CD4-positive, alpha-beta T cell treated with Interleukin-4 for 4 hours (primary cell): ENCODE measurements around the gene PRSS35.
"Not testable (repeated sequence)": the region's sequence is repeated elsewhere in the genome, so short reads cannot be mapped to it uniquely, and the experiment has no call there.

Source experiments
- DNase-seq: peaks from one replicate; pipeline ENCODE4 v3.0.0-alpha.2; 2020

The PRSS35 gene

GRCh38 chr6:83518816-83519480 is 6.6 kb downstream of the PRSS35 start:
- no peak for DNase-seq

DNA sequence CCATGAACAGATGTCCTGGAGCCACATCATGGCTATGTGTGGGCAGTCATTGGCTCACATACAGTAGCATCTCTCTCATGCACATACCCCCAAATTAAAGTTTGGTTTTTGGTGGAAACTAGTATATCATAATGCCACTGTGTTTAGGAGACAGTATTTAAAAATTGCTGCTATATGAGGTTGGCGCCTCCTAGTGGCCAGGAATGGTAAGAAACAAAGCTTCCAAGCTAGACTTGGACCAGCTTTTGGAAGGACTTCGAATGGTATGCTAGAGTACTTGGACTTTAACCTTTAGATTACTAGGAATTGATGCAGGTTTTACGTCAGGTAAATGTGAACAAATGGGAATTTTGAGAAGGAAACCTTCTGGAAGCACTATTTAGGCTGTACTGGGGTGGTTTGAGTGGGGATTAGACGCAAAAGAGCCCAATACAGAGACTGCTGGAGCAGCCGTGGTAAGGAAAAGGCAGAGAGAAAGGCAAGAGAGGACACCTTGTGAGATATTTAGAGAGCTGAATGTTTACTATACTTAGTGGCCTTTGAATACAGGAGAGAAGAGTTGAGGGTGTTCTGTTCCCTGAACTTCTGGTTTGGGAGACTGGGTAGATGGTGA is 23.8 kb downstream of the PRSS35 start:
- peak; percentile 41 for DNase-seq

GRCh38 chr6:83536647-83537589 is 24.6 kb downstream of the PRSS35 start:
- DNase-seq = no peak

DNA sequence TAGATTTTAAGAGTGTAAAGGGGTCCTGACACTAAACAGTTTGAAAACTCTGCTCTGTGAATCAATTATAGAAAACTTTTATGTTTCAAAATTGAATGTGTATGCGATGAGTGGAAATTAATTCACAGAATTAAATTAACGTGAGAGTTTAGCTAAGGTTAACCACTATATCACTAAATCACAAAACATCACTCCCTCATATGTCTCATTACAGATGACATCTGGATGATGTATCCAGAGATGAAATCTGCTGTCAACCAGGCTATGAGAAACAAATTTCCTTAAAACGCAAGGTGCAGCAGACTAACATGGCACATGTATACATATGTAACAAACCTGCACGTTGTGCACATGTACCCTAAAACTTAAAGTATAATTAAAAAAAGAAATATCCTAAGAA is 27.3 kb downstream of the PRSS35 start:
- no peak for DNase-seq

- no peak for DNase-seq
Observed at GRCh38 chr6:83546636-83547035, 34.3 kb downstream of the PRSS35 start.

DNA sequence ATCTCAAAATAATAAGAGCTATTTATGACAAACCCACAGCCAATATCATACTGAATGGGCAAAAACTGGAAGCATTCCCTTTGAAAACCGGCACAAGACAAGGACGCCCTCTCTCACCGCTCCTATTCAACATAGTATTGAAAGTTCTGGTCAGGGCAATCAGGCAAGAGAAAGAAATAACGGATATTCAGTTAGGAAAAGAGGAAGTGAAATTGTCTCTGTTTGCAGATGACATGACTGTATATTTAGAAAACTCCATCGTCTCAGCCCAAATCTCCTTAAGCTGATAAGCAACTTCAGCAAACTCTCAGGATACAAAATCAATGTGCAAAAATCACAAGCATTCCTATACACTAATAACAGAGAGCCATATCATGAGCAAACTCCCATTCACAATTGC is 38.1 kb downstream of the PRSS35 start:
- DNase-seq = not testable (repeated sequence)

DNA sequence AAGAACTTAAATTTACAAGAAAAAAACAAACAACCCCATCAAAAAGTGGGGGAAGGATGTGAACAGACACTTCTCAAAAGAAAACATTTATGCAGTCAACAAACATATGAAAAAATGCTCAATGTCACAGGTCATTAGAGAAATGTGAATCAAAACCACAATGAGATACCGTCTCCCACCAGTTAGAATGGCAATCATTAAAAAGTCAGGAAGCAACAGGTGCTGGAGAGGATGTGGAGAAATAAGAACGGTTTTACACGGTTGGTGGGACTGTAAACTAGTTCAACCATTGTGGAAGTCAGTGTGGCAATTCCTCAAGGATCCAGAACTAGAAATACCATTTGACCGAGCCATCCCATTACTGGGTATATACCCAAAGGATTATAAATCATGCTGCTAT is 39.4 kb downstream of the PRSS35 start:
- DNase-seq = not testable (repeated sequence)

DNA sequence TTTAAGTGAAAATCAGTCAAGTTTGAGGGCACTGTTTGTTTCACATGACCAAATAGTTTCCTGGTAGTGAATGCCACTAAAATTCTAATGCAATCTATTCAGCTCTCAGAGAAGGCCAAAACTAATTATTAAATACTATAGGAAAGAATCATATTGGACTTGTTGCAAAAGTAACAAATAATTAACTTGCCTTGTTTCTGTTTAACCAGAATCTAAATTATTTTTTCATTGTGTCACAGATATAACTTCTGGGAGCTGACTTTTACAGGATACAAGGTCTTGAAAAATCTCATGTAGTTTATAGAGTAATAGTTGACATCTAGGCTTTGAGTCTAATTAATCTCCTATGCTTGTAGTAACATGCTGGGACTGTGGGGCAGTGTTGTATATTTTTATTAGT is 44.5 kb downstream of the PRSS35 start:
- DNase-seq = no peak

DNA sequence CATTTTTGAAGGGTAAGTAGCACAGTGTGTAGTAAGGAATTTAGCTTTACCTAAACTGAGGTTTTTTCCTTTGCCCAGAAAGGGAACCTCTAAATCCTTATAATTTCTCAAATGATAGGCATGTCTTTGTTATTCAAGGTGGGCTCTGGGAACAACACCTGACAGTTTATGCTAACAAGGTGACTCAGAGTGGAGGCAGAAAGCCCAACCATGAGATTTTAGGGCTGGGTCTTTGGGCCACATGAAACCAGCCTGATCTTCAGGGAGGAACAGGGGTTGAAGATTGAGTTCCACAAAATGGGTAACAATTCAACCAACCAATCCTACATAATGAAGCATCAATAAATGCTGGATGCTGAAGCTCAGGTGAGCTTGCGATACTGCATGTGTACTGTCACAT is 46.6 kb downstream of the PRSS35 start:
- no peak for DNase-seq

GRCh38 chr6:83571663-83572185 is 59.4 kb downstream of the PRSS35 start:
- DNase-seq = not testable (repeated sequence)

DNA sequence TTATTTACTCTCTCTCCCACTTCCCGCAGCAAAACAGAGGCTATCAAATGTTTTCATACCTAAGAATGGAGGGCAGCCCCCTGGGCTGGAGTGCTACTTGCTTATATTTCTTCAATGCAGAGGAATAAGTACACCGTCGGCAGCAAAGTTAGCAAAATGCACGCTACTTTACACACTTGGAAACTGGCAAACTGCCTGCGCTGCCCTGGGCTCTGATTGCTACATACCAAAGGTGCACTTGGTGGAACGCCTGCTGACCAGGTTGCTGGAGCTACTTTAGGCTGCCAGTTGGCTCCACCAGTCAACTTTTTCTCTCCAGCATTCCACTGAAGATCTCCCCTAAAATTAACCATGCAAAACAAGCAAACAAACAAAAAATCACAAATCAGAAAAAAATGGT is 62.4 kb downstream of the PRSS35 start:
- DNase-seq = no peak
